Retina (tissue), 1 donor: ENCODE results near the gene SIDT1.
A peak's percentile ranks its signal among the peaks of the same experiment; 100 is the strongest.

Source experiments
- DNase-seq: peaks from one replicate; pipeline ENCODE4 v3.0.0-alpha.2; 2016

Gene SIDT1

GRCh38 chr3:113638910-113639309 is 106.6 kb downstream of the SIDT1 start:
- no peak for DNase-seq

- no peak for DNase-seq
Measured at GRCh38 chr3:113643583-113643982, 111.2 kb downstream of the SIDT1 start.

GRCh38 chr3:113648524-113648923 is 116.2 kb downstream of the SIDT1 start:
- DNase-seq: no peak

GRCh38 chr3:113649174-113649845 is 117.0 kb downstream of the SIDT1 start:
- DNase-seq: no peak

- DNase-seq: no peak
Measured at GRCh38 chr3:113654310-113654709, 122.0 kb downstream of the SIDT1 start.

- no peak for DNase-seq
Measured at GRCh38 chr3:113654851-113655250, 122.5 kb downstream of the SIDT1 start.

- DNase-seq: no peak
Measured at GRCh38 chr3:113658107-113658506, 125.8 kb downstream of the SIDT1 start.

GRCh38 chr3:113659101-113659541 is 126.8 kb downstream of the SIDT1 start:
- peak; percentile 1 for DNase-seq

- DNase-seq: no peak
Measured at GRCh38 chr3:113659996-113660395, 127.6 kb downstream of the SIDT1 start.

- DNase-seq: no peak
Measured at GRCh38 chr3:113660458-113660857, 128.1 kb downstream of the SIDT1 start.

- DNase-seq: no peak
Measured at GRCh38 chr3:113660896-113661295, 128.5 kb downstream of the SIDT1 start.

- no peak for DNase-seq
Measured at GRCh38 chr3:113662824-113663223, 130.5 kb downstream of the SIDT1 start.

- no peak for DNase-seq
Measured at GRCh38 chr3:113663324-113663750, 131.0 kb downstream of the SIDT1 start.

GRCh38 chr3:113663761-113664160 is 131.4 kb downstream of the SIDT1 start:
- DNase-seq: no peak

- DNase-seq: no peak
Measured at GRCh38 chr3:113664523-113665094, 132.3 kb downstream of the SIDT1 start.

- no peak for DNase-seq
Measured at GRCh38 chr3:113668015-113668414, 135.7 kb downstream of the SIDT1 start.

GRCh38 chr3:113673593-113673992 is 141.2 kb downstream of the SIDT1 start:
- no peak for DNase-seq

- no peak for DNase-seq
Measured at GRCh38 chr3:113676261-113676660, 143.9 kb downstream of the SIDT1 start.

- no peak for DNase-seq
Measured at GRCh38 chr3:113677737-113678136, 145.4 kb downstream of the SIDT1 start.

GRCh38 chr3:113678773-113679172 is 146.4 kb downstream of the SIDT1 start:
- no peak for DNase-seq
